ENCODE results near the gene UBE2Q2. TPM values are rescaled to one million over a fixed set of nuclear protein-coding genes. Genes with fewer than 3 reads are reported as not detected.

UBE2Q2 gene
- total and polyA plus RNA-seq, 9 of the 15 experiments (the other 6 are each of a cell fraction or from before 2014, with no cell fraction given) = 6.2 to 24.0 (median 16.2) TPM

GRCh38 chr15:75836959-75837334, 6.3 kb upstream of the UBE2Q2 start (continued):
- TF ChIP-seq MGA (IDR thresholded peaks at IDR 0.05) (peak; percentile 25; the same call in 1 of the 2 replicates), ZNF174 (CRISPR knock-in tag; IDR thresholded peaks at IDR 0.05) (no peak), NCOA4 (IDR thresholded peaks at IDR 0.05; ENCODE audit: partially characterized antibody) (no peak), PML (IDR thresholded peaks at IDR 0.05; ENCODE audit: low read length) (no peak), FOXM1 (IDR thresholded peaks at IDR 0.05; ENCODE audit: low read depth) (no peak), FOXM1 (CRISPR knock-in tag; IDR thresholded peaks at IDR 0.05; ENCODE audit: low read depth) (no peak), TRIM25 (IDR thresholded peaks at IDR 0.05; ENCODE audit: borderline replicate concordance) (no peak)

Measured in K562 (cell line).